ENCODE measurements around the gene CTIF.

- TF ChIP-seq CTCF (IDR thresholded peaks at IDR 0.05) (no peak), ZFX (IDR thresholded peaks at IDR 0.05; ENCODE audit: borderline replicate concordance) (no peak)
Observed at GRCh38 chr18:48775372-48776155, 236.7 kb downstream of the CTIF start.

All from 22Rv1 (cell line).